Activated T-cell treated with anti-CD3 and anti-CD28 coated beads, Interleukin-2, amount 50 U/mL, for 24 hours (primary cell): ENCODE measurements around the gene CSNK1G2.
A peak's percentile ranks its signal among the peaks of the same experiment; 100 is the strongest.

ENCODE experiments used
- DNase-seq: peaks from one replicate; pipeline ENCODE4 v3.0.0-alpha.2; 2020
- H3K27ac Mint-ChIP-seq: 2 replicates; pipeline ENCODE4 v1.8.0; 2020; ENCODE audit warnings: mild to moderate bottlenecking, mixed read lengths
- H3K27me3 Mint-ChIP-seq: 2 replicates; pipeline ENCODE4 v1.8.0; 2020; ENCODE audit warnings: mixed read lengths
- H3K36me3 Mint-ChIP-seq: 2 replicates; pipeline ENCODE4 v1.8.0; 2020; ENCODE audit warnings: low read depth, mixed read lengths
- H3K4me1 Mint-ChIP-seq: 2 replicates; pipeline ENCODE4 v1.8.0; 2020; ENCODE audit warnings: low read depth, mixed read lengths
- H3K4me3 Mint-ChIP-seq: 2 replicates; pipeline ENCODE4 v1.8.0; 2020; ENCODE audit warnings: mild to moderate bottlenecking, moderate library complexity, mixed read lengths
- H3K9me3 Mint-ChIP-seq: 2 replicates; pipeline ENCODE4 v1.8.0; 2020; ENCODE audit warnings: mixed read lengths

The CSNK1G2 gene

GRCh38 chr19:1944916-1945561 lies 4.1 kb downstream of the CSNK1G2 start:
- Mint-ChIP-seq H3K36me3 (peaks cover 24% of the 10 kb centered on the region), H3K27me3 (no peaks in the 10 kb centered on the region), H3K4me1 (peaks cover 46% of the 10 kb centered on the region), H3K9me3 (no peaks in the 10 kb centered on the region), H3K27ac (peak overlapping the region; percentile 37), H3K4me3 (no peak overlapping the region)
- no peak for DNase-seq

GRCh38 chr19:1945899-1946298 lies 4.9 kb downstream of the CSNK1G2 start:
- no peaks in the 10 kb centered on the region for H3K27me3 Mint-ChIP-seq
- peaks cover 31% of the 10 kb centered on the region for H3K36me3 Mint-ChIP-seq
- peaks cover 49% of the 10 kb centered on the region for H3K4me1 Mint-ChIP-seq
- H3K9me3 Mint-ChIP-seq = no peaks in the 10 kb centered on the region
- no peak overlapping the region for H3K4me3 Mint-ChIP-seq
- peak; percentile 50 for DNase-seq
- H3K27ac Mint-ChIP-seq = peak overlapping the region; percentile 82

GRCh38 chr19:1947651-1948209 lies 6.8 kb downstream of the CSNK1G2 start:
- Mint-ChIP-seq H3K9me3 (no peaks in the 10 kb centered on the region), H3K36me3 (peaks cover 37% of the 10 kb centered on the region), H3K4me3 (no peak overlapping the region), H3K27me3 (no peaks in the 10 kb centered on the region), H3K4me1 (peaks cover 51% of the 10 kb centered on the region), H3K27ac (no peak overlapping the region)
- no peak for DNase-seq

- no peak overlapping the region for H3K27ac Mint-ChIP-seq
These were observed 8.5 kb downstream of the CSNK1G2 start for GRCh38 chr19:1949304-1950101.

GRCh38 chr19:1950640-1951039 lies 9.7 kb downstream of the CSNK1G2 start:
- H3K27me3 Mint-ChIP-seq = no peaks in the 10 kb centered on the region
- H3K4me1 Mint-ChIP-seq = peaks cover 30% of the 10 kb centered on the region
- no peaks in the 10 kb centered on the region for H3K9me3 Mint-ChIP-seq
- H3K36me3 Mint-ChIP-seq = peaks cover 33% of the 10 kb centered on the region
- H3K27ac Mint-ChIP-seq = peak overlapping the region; percentile 40
- no peak for DNase-seq
- no peak overlapping the region for H3K4me3 Mint-ChIP-seq

More at GRCh38 chr19:1949304-1950101, 8.5 kb downstream of the CSNK1G2 start:
- H3K4me1 Mint-ChIP-seq = peaks cover 35% of the 10 kb centered on the region
- H3K27me3 Mint-ChIP-seq = no peaks in the 10 kb centered on the region
- H3K9me3 Mint-ChIP-seq = no peaks in the 10 kb centered on the region
- no peak overlapping the region for H3K4me3 Mint-ChIP-seq
- peaks cover 33% of the 10 kb centered on the region for H3K36me3 Mint-ChIP-seq
- DNase-seq = no peak

- H3K27me3 Mint-ChIP-seq = no peaks in the 10 kb centered on the region
- DNase-seq = no peak
- no peak overlapping the region for H3K27ac Mint-ChIP-seq
- no peaks in the 10 kb centered on the region for H3K9me3 Mint-ChIP-seq
- H3K36me3 Mint-ChIP-seq = peaks cover 32% of the 10 kb centered on the region
- H3K4me3 Mint-ChIP-seq = no peak overlapping the region
- H3K4me1 Mint-ChIP-seq = peaks cover 27% of the 10 kb centered on the region
These were observed 11.7 kb downstream of the CSNK1G2 start for GRCh38 chr19:1952635-1953034.

- Mint-ChIP-seq H3K4me1 (peaks cover 27% of the 10 kb centered on the region), H3K27me3 (no peaks in the 10 kb centered on the region), H3K4me3 (no peak overlapping the region), H3K9me3 (no peaks in the 10 kb centered on the region), H3K36me3 (peaks cover 32% of the 10 kb centered on the region), H3K27ac (no peak overlapping the region)
- no peak for DNase-seq
These were observed 12.1 kb downstream of the CSNK1G2 start for GRCh38 chr19:1953037-1953436.

- H3K4me3 Mint-ChIP-seq = no peak overlapping the region
- H3K36me3 Mint-ChIP-seq = peaks cover 32% of the 10 kb centered on the region
- no peak for DNase-seq
- H3K4me1 Mint-ChIP-seq = peaks cover 25% of the 10 kb centered on the region
- H3K27ac Mint-ChIP-seq = no peak overlapping the region
- H3K27me3 Mint-ChIP-seq = no peaks in the 10 kb centered on the region
- no peaks in the 10 kb centered on the region for H3K9me3 Mint-ChIP-seq
These were observed 12.6 kb downstream of the CSNK1G2 start for GRCh38 chr19:1953441-1954094.

- H3K36me3 Mint-ChIP-seq = peaks cover 30% of the 10 kb centered on the region
- no peak overlapping the region for H3K4me3 Mint-ChIP-seq
- no peak overlapping the region for H3K27ac Mint-ChIP-seq
- no peaks in the 10 kb centered on the region for H3K9me3 Mint-ChIP-seq
- H3K27me3 Mint-ChIP-seq = no peaks in the 10 kb centered on the region
- peaks cover 19% of the 10 kb centered on the region for H3K4me1 Mint-ChIP-seq
- no peak for DNase-seq
These were observed 13.6 kb downstream of the CSNK1G2 start for GRCh38 chr19:1954532-1954933.

GRCh38 chr19:1955171-1956121 lies 14.5 kb downstream of the CSNK1G2 start:
- H3K27me3 Mint-ChIP-seq = no peaks in the 10 kb centered on the region
- H3K36me3 Mint-ChIP-seq = peaks cover 24% of the 10 kb centered on the region
- H3K4me1 Mint-ChIP-seq = peaks cover 18% of the 10 kb centered on the region
- no peaks in the 10 kb centered on the region for H3K9me3 Mint-ChIP-seq
- no peak for DNase-seq
- H3K27ac Mint-ChIP-seq = no peak overlapping the region
- no peak overlapping the region for H3K4me3 Mint-ChIP-seq

- no peaks in the 10 kb centered on the region for H3K27me3 Mint-ChIP-seq
- H3K4me1 Mint-ChIP-seq = peaks cover 16% of the 10 kb centered on the region
- no peak overlapping the region for H3K4me3 Mint-ChIP-seq
- no peak overlapping the region for H3K27ac Mint-ChIP-seq
- no peak for DNase-seq
- no peaks in the 10 kb centered on the region for H3K9me3 Mint-ChIP-seq
- peaks cover 20% of the 10 kb centered on the region for H3K36me3 Mint-ChIP-seq
These were observed 15.1 kb downstream of the CSNK1G2 start for GRCh38 chr19:1956122-1956494.

- Mint-ChIP-seq H3K4me3 (no peak overlapping the region), H3K27ac (peak overlapping the region; percentile 14), H3K27me3 (no peaks in the 10 kb centered on the region), H3K36me3 (peaks cover 23% of the 10 kb centered on the region), H3K9me3 (no peaks in the 10 kb centered on the region), H3K4me1 (peaks cover 16% of the 10 kb centered on the region)
- DNase-seq = no peak
These were observed 16.0 kb downstream of the CSNK1G2 start for GRCh38 chr19:1956868-1957492.

GRCh38 chr19:1957562-1958248 lies 16.7 kb downstream of the CSNK1G2 start:
- Mint-ChIP-seq H3K4me1 (peaks cover 14% of the 10 kb centered on the region), H3K27me3 (no peaks in the 10 kb centered on the region), H3K27ac (no peak overlapping the region), H3K36me3 (peaks cover 19% of the 10 kb centered on the region), H3K9me3 (no peaks in the 10 kb centered on the region), H3K4me3 (no peak overlapping the region)
- DNase-seq = no peak
